PC-9 (cell line): ENCODE results near the gene CKAP2L.

Experiments used
- CTCF ChIP-seq: fragments of 200-600 bp; sonication (generic); conservative IDR thresholded peaks from 2 replicates; pipeline ENCODE4 v1.6.1; 2017; ENCODE audit warnings: mixed run types, antibody characterized with exemption, mild to moderate bottlenecking, moderate library complexity
- EZH2 ChIP-seq: fragments of 200-600 bp; sonication (generic); IDR thresholded peaks from 2 replicates; pipeline ENCODE4 v1.8.0; 2017; ENCODE audit warnings: antibody characterized with exemption, low read depth

- TF ChIP-seq CTCF (no peak), EZH2 (no peak)
Observed at GRCh38 chr2:112723547-112723940, 40.9 kb downstream of the CKAP2L start.
